DND-41 (cell line): ENCODE measurements around the gene FBXO3.
A peak's percentile ranks its signal among the peaks of the same experiment; 100 is the strongest.

ENCODE experiments used
- ATAC-seq: fragments of 200-7000 bp; cut with Tn5 transposase; 3 replicates; pipeline ENCODE4 v1.9.1; 2021; ENCODE audit warnings: low read depth; ENCODE audit not compliant: insufficient read depth
- DNase-seq: peaks from one replicate; pipeline ENCODE4 v3.0.0-alpha.2; 2020
- H2AFZ ChIP-seq: 2 replicates; pipeline ENCODE4 v1.6.0; 2012; ENCODE audit warnings: low read depth, low read length
- H3K27ac ChIP-seq: 2 replicates; pipeline ENCODE4 v1.5.1; 2012; ENCODE audit warnings: low read length, inconsistent platforms
- H3K27me3 ChIP-seq: fragments of 200-600 bp; sonication (generic); 2 replicates; pipeline ENCODE4 v1.6.0; 2012; ENCODE audit warnings: low read length, mild to moderate bottlenecking, inconsistent platforms; ENCODE audit not compliant: insufficient read depth, poor library complexity
- H3K36me3 ChIP-seq: 2 replicates; pipeline ENCODE4 v1.5.1; 2012; ENCODE audit warnings: low read length, inconsistent platforms; ENCODE audit not compliant: insufficient read depth
- H3K4me1 ChIP-seq: 2 replicates; pipeline ENCODE4 v1.5.1; 2012; ENCODE audit warnings: mild to moderate bottlenecking, low read length; ENCODE audit not compliant: insufficient read depth
- H3K4me2 ChIP-seq: 2 replicates; pipeline ENCODE4 v1.6.0; 2012; ENCODE audit warnings: mild to moderate bottlenecking, moderate library complexity, low read length, inconsistent platforms; ENCODE audit not compliant: insufficient read depth
- H3K4me3 ChIP-seq, 2 experiments: fragments of 200-600 bp in 1 of 2; shearing (Covaris generic) in 1 of 2; 2 replicates each; pipeline ENCODE4 v1.5.1; 2012 to 2016; ENCODE audit warnings: inconsistent platforms in 2 of 2, low read length in 2 of 2, mild to moderate bottlenecking in 2 of 2, low read depth in 1 of 2, moderate library complexity in 1 of 2
- H3K79me2 ChIP-seq: 2 replicates; pipeline ENCODE4 v1.6.0; 2012; ENCODE audit warnings: low read length, inconsistent platforms; ENCODE audit not compliant: insufficient read depth
- H3K9ac ChIP-seq: 2 replicates; pipeline ENCODE4 v1.6.0; 2012; ENCODE audit warnings: low read depth, mild to moderate bottlenecking, inconsistent platforms, low read length, moderate library complexity
- H3K9me3 ChIP-seq: 2 replicates; pipeline ENCODE4 v1.5.1; 2012; ENCODE audit warnings: low read length, moderate library complexity, mild to moderate bottlenecking, inconsistent platforms; ENCODE audit not compliant: insufficient read depth, severe bottlenecking
- H4K20me1 ChIP-seq: 2 replicates; pipeline ENCODE4 v1.6.0; 2012; ENCODE audit warnings: low read length; ENCODE audit not compliant: insufficient read depth
- CTCF ChIP-seq: IDR thresholded peaks from 2 replicates; pipeline ENCODE4 v1.5.1; 2012; ENCODE audit warnings: borderline replicate concordance, low read length, moderate library complexity, mild to moderate bottlenecking; ENCODE audit not compliant: poor library complexity, severe bottlenecking; ENCODE audit errors: extremely low read depth
- EZH2 ChIP-seq: IDR thresholded peaks from 3 replicates; pipeline ENCODE4 v1.6.1; 2012; ENCODE audit warnings: borderline replicate concordance, low read depth, mild to moderate bottlenecking, moderate library complexity, low read length, inconsistent platforms; ENCODE audit not compliant: severe bottlenecking

Gene FBXO3

GRCh38 chr11:33701302-33702230 lies 72.8 kb downstream of the FBXO3 start:
- H3K27ac ChIP-seq = peak overlapping the region; percentile 56
- H3K4me1 ChIP-seq = peaks cover 18% of the 10 kb centered on the region
- no peaks in the 10 kb centered on the region for H3K9me3 ChIP-seq
- H3K79me2 ChIP-seq = no peaks in the 10 kb centered on the region
- DNase-seq (no peak), ATAC-seq (no peak)
- H2AFZ ChIP-seq = peak overlapping the region; percentile 86
- peak overlapping the region; percentile 64 for H3K4me2 ChIP-seq
- H4K20me1 ChIP-seq = no peaks in the 10 kb centered on the region
- H3K9ac ChIP-seq = peak overlapping the region; percentile 50
- H3K4me3 ChIP-seq = peak overlapping the region; percentile 3 to 51; a peak in 3 of 4 replicates
- TF ChIP-seq CTCF (no peak), EZH2 (no peak)
- H3K27me3 ChIP-seq = peaks cover 15% of the 10 kb centered on the region
- H3K36me3 ChIP-seq = no peaks in the 10 kb centered on the region

GRCh38 chr11:33700502-33701271 lies 73.6 kb downstream of the FBXO3 start, which contains the start of gene C11orf91:
C11orf91 (minus strand) TSS chr11:33700826; CDS start chr11:33700740, 86 bp downstream.
- no peaks in the 10 kb centered on the region for H3K79me2 ChIP-seq
- H3K4me2 ChIP-seq = peak within 1 kb of the TSS; percentile 64
- no peak for TF ChIP-seq CTCF
- TF ChIP-seq EZH2 = no peak
- peak within 1 kb of the TSS; percentile 50 for H3K9ac ChIP-seq
- peaks cover 18% of the 10 kb centered on the region for H3K4me1 ChIP-seq
- H3K36me3 ChIP-seq = no peaks in the 10 kb centered on the region
- no peaks in the 10 kb centered on the region for H4K20me1 ChIP-seq
- peak within 1 kb of the TSS; percentile 56 for H3K27ac ChIP-seq
- ATAC-seq = peak; percentile 88
- no peaks in the 10 kb centered on the region for H3K9me3 ChIP-seq
- DNase-seq = peak; percentile 96
- H2AFZ ChIP-seq = peak within 1 kb of the TSS; percentile 86
- H3K27me3 ChIP-seq = peaks cover 23% of the 10 kb centered on the region
- peak within 1 kb of the TSS; percentile 3 to 51; a peak in 3 of 4 replicates for H3K4me3 ChIP-seq

GRCh38 chr11:33700063-33700501 lies 74.2 kb downstream of the FBXO3 start:
- Histone ChIP-seq H3K79me2 (no peaks in the 10 kb centered on the region), H3K9me3 (no peaks in the 10 kb centered on the region), H3K4me2 (peak overlapping the region; percentile 64), H3K27me3 (peaks cover 29% of the 10 kb centered on the region), H4K20me1 (no peaks in the 10 kb centered on the region), H3K4me3 (peak overlapping the region in 1 of 2 experiments; percentile 51; a peak in 2 of 4 replicates), H3K4me1 (peaks cover 18% of the 10 kb centered on the region), H3K27ac (peak overlapping the region; percentile 44), H2AFZ (peak overlapping the region; percentile 66), H3K36me3 (no peaks in the 10 kb centered on the region), H3K9ac (peak overlapping the region; percentile 46; the same call in 1 of the 2 replicates)
- no peak for ATAC-seq
- TF ChIP-seq EZH2 = no peak
- no peak for DNase-seq
